HCT116 (cell line): ENCODE measurements around the gene DGCR6. TPM values are rescaled to one million over a fixed set of nuclear protein-coding genes. Genes with fewer than 3 reads are reported as not detected.
"Not testable (repeated sequence)": the region's sequence is repeated elsewhere in the genome, so short reads cannot be mapped to it uniquely, and the experiment has no call there.

ENCODE experiments used
- ATAC-seq: fragments of 200-7000 bp; cut with Tn5 transposase; 2 replicates; pipeline ENCODE4 v1.9.1; 2020; ENCODE audit warnings: mild to moderate bottlenecking, moderate library complexity
- BruUV-seq: library from RNA; stranded (reverse); fragments of 400-500 nt; replicated peaks from 2 replicates; lab custom pipeline; 2021; lab: Mats Ljungman, UMichigan
- CTCF ChIA-PET: fragments of 300-600 bp; sonication (Branson Sonifier 250); formaldehyde crosslinking; loops from one replicate; lab custom pipeline; 2021; ENCODE audit warnings: antibody characterized with exemption; lab: Charles Lee
- POLR2A ChIA-PET: fragments of 300-600, 350-600 bp; sonication (Branson Sonifier 250); formaldehyde crosslinking; loops from one replicate; lab custom pipeline; 2021; ENCODE audit warnings: antibody characterized with exemption; lab: Charles Lee
- RAD21 ChIA-PET, 2 experiments: fragments of 300-600 bp; sonication (Branson Sonifier 250); formaldehyde crosslinking; loops; one replicate each; lab custom pipeline; 2023; ENCODE audit warnings: low total read pairs in 2 of 2; ENCODE audit not compliant: uncharacterized antibody in 2 of 2, unreplicated experiment in 2 of 2, low non-redundant PET in 1 of 2; lab: Charles Lee
- DNase-seq: peaks from one replicate; pipeline ENCODE4 v3.0.0-alpha.2; 2010; ENCODE audit warnings: low read depth, low spot score
- H2AFZ ChIP-seq: fragments of 200-600 bp; shearing (Covaris generic), sonication (generic); 2 replicates; pipeline ENCODE4 v1.6.1; 2017; ENCODE audit warnings: low read depth, mixed run types, mixed read lengths, antibody characterized with exemption, low read length; ENCODE audit not compliant: poor library complexity, severe bottlenecking
- H3K27ac ChIP-seq: 2 replicates; pipeline ENCODE4 v1.5.1; 2012; ENCODE audit warnings: low read depth, low read length
- H3K27me3 ChIP-seq: fragments of 200-600 bp; sonication (generic); 2 replicates; pipeline ENCODE4 v1.6.1; 2016; ENCODE audit warnings: mixed run types, low read length, mixed read lengths; ENCODE audit not compliant: insufficient read depth
- H3K36me3 ChIP-seq, 2 experiments: fragments of 200-500 bp in 1 of 2; fragments of 200-600 bp in 1 of 2; sonication (Bioruptor generic) in 1 of 2; sonication (generic) in 1 of 2; 2 replicates each; pipeline versions ENCODE4 v1.5.1 to v1.6.1; 2014 to 2016; ENCODE audit warnings: low read length in 2 of 2, inconsistent platforms in 1 of 2, mixed read lengths in 1 of 2, mixed run types in 1 of 2; ENCODE audit not compliant: insufficient read depth in 2 of 2, control insufficient read depth in 1 of 2
- H3K4me1 ChIP-seq, 2 experiments: fragments of 200-600 bp in 1 of 2; sonication (generic) in 1 of 2; 2 replicates each; pipeline versions ENCODE4 v1.5.1 to v1.6.1; 2012 to 2017; ENCODE audit warnings: low read length in 2 of 2, inconsistent platforms in 1 of 2, mild to moderate bottlenecking in 1 of 2, mixed read lengths in 1 of 2, mixed run types in 1 of 2, moderate library complexity in 1 of 2; ENCODE audit not compliant: insufficient read depth in 2 of 2, control insufficient read depth in 1 of 2
- H3K4me2 ChIP-seq: fragments of 200-600 bp; sonication (generic); 2 replicates; pipeline ENCODE4 v1.6.1; 2017; ENCODE audit warnings: mixed run types, low read length, mixed read lengths
- H3K4me3 ChIP-seq, 2 experiments: fragments of 200-600 bp in 1 of 2; sonication (generic) in 1 of 2; replicated peaks in 1 of 2; 2 replicates each; pipeline ENCODE4 v1.5.1; 2011 to 2016; ENCODE audit warnings: low read length in 2 of 2, control low read depth in 1 of 2, low read depth in 1 of 2, mild to moderate bottlenecking in 1 of 2, mixed read lengths in 1 of 2, mixed run types in 1 of 2
- H3K79me2 ChIP-seq: fragments of 200-600 bp; sonication (generic); 2 replicates; pipeline ENCODE4 v1.6.1; 2017; ENCODE audit warnings: mild to moderate bottlenecking, mixed run types, low read length, moderate library complexity, mixed read lengths; ENCODE audit not compliant: insufficient read depth
- H3K9ac ChIP-seq: fragments of 200-600 bp; sonication (generic); 2 replicates; pipeline ENCODE4 v1.6.1; 2016; ENCODE audit warnings: low read length, mixed read lengths
- H3K9me2 ChIP-seq: fragments of 200-600 bp; sonication (generic), shearing (Covaris generic); 2 replicates; pipeline ENCODE4 v1.6.1; 2017; ENCODE audit warnings: mixed run types, mild to moderate bottlenecking, moderate library complexity; ENCODE audit not compliant: insufficient read depth
- H3K9me3 ChIP-seq, 2 experiments: fragments of 200-500 bp in 1 of 2; fragments of 200-600 bp in 1 of 2; sonication (Bioruptor generic) in 1 of 2; sonication (generic) in 1 of 2; 2 replicates each; pipeline ENCODE4 v1.6.1; 2014 to 2017; ENCODE audit warnings: low read length in 2 of 2, mixed read lengths in 2 of 2, inconsistent platforms in 1 of 2, low read depth in 1 of 2, mild to moderate bottlenecking in 1 of 2, mixed run types in 1 of 2, moderate library complexity in 1 of 2; ENCODE audit not compliant: control insufficient read depth in 1 of 2, insufficient read depth in 1 of 2
- H4K20me1 ChIP-seq: fragments of 200-600 bp; sonication (generic), shearing (Covaris generic); 2 replicates; pipeline ENCODE4 v1.6.1; 2017; ENCODE audit warnings: mixed run types, mild to moderate bottlenecking, moderate library complexity; ENCODE audit not compliant: insufficient read depth
- ATF3 ChIP-seq: IDR thresholded peaks from 2 replicates; pipeline ENCODE4 v1.6.1; 2012
- CBX3 ChIP-seq: IDR thresholded peaks from 2 replicates; pipeline ENCODE4 v1.6.1; 2012; ENCODE audit warnings: low read depth
- CEBPB ChIP-seq: IDR thresholded peaks from 2 replicates; pipeline ENCODE4 v1.6.1; 2012; ENCODE audit warnings: low read depth
- CTCF ChIP-seq, 3 experiments: fragments of 200-600 bp in 1 of 3; sonication (generic) in 1 of 3; IDR thresholded peaks in 2 of 3; conservative IDR thresholded peaks in 1 of 3; 2 replicates each; pipeline ENCODE4 v1.5.1; 2012 to 2017; ENCODE audit warnings: low read depth in 2 of 3, low read length in 2 of 3, antibody characterized with exemption in 1 of 3, borderline replicate concordance in 1 of 3, control low read depth in 1 of 3, mild to moderate bottlenecking in 1 of 3, mixed read lengths in 1 of 3, mixed run types in 1 of 3, moderate library complexity in 1 of 3; ENCODE audit not compliant: insufficient read depth in 1 of 3
- EGR1 ChIP-seq: IDR thresholded peaks from 2 replicates; pipeline ENCODE4 v1.6.1; 2012; ENCODE audit warnings: low read depth
- ELF1 ChIP-seq: IDR thresholded peaks from 2 replicates; pipeline ENCODE4 v1.6.1; 2012; ENCODE audit warnings: low read depth, borderline replicate concordance
- EZH2 ChIP-seq: fragments of 200-600 bp; sonication (generic); IDR thresholded peaks from 2 replicates; pipeline ENCODE4 v1.6.1; 2017; ENCODE audit warnings: antibody characterized with exemption, mixed run types
- EZH2phosphoT487 ChIP-seq: fragments of 200-600 bp; IDR thresholded peaks from 2 replicates; pipeline ENCODE4 v1.6.1; 2018; ENCODE audit warnings: antibody characterized with exemption, borderline replicate concordance
- JUND ChIP-seq: IDR thresholded peaks from 2 replicates; pipeline ENCODE4 v1.6.1; 2012
- MAX ChIP-seq: IDR thresholded peaks from 2 replicates; pipeline ENCODE4 v1.6.1; 2012
- POLR2A ChIP-seq: IDR thresholded peaks from 2 replicates; pipeline ENCODE4 v1.7.0; 2011; ENCODE audit warnings: borderline replicate concordance; ENCODE audit not compliant: insufficient read depth, insufficient read length; ENCODE audit errors: extremely low read depth
- POLR2AphosphoS5 ChIP-seq: IDR thresholded peaks from 2 replicates; pipeline ENCODE4 v1.6.1; 2011; ENCODE audit warnings: mild to moderate bottlenecking, low read depth, low read length, moderate library complexity
- RAD21 ChIP-seq: IDR thresholded peaks from 2 replicates; pipeline ENCODE4 v1.6.1; 2012; ENCODE audit warnings: low read depth, mild to moderate bottlenecking
- REST ChIP-seq: IDR thresholded peaks from 2 replicates; pipeline ENCODE4 v1.6.1; 2012; ENCODE audit warnings: low read depth
- SIN3A ChIP-seq: IDR thresholded peaks from 2 replicates; pipeline ENCODE4 v1.6.1; 2012; ENCODE audit warnings: low read depth
- SP1 ChIP-seq: IDR thresholded peaks from 2 replicates; pipeline ENCODE4 v1.6.1; 2012; ENCODE audit warnings: low read depth
- SRF ChIP-seq: IDR thresholded peaks from 2 replicates; pipeline ENCODE4 v1.6.1; 2012; ENCODE audit warnings: low read depth
- TCF7L2 ChIP-seq: IDR thresholded peaks from 2 replicates; pipeline ENCODE4 v1.7.0; 2011; ENCODE audit warnings: borderline replicate concordance, inconsistent platforms; ENCODE audit not compliant: insufficient read depth, insufficient read length; ENCODE audit errors: extremely low read depth
- ZNF274 ChIP-seq: fragments of 200-500 bp; sonication (Bioruptor generic); IDR thresholded peaks from 2 replicates; pipeline ENCODE4 v1.6.1; 2014; ENCODE audit warnings: mild to moderate bottlenecking, low read depth, low read length, inconsistent platforms
- intact Hi-C: fragments of 100-400 bp; cut with micrococcal nuclease; formaldehyde crosslinking; loops from 2 replicates; pipeline ENCODE4 v1.10.0; 2022
- total RNA-seq: library from RNA; stranded (reverse); gene quantifications from one replicate; pipeline ENCODE4 v1.2.1, GENCODE V29; 2021; ENCODE audit not compliant: unreplicated experiment

Gene DGCR6
- total RNA-seq, 1 experiment from 2014 or later: 4.6 TPM

- no peaks in the 10 kb centered on the region for H3K79me2 ChIP-seq
- no TSS peak for BruUV-seq
- no peak overlapping the region for H3K4me2 ChIP-seq
- POLR2A ChIA-PET: no interaction called here
- CTCF ChIA-PET: no interaction called here
- intact Hi-C loops: no loop called here
- H3K4me3 ChIP-seq: no peak overlapping the region
- no peaks in the 10 kb centered on the region for H3K36me3 ChIP-seq
- H3K27me3 ChIP-seq: no peaks in the 10 kb centered on the region
- no peaks in the 10 kb centered on the region for H3K9me2 ChIP-seq
- no peaks in the 10 kb centered on the region for H3K9me3 ChIP-seq
- no peak overlapping the region for H3K9ac ChIP-seq
- TF ChIP-seq EZH2phosphoT487: no peak
- no peak for TF ChIP-seq ELF1
- no peak for TF ChIP-seq REST
- TF ChIP-seq POLR2AphosphoS5: no peak
- TF ChIP-seq JUND: no peak
- no peak for TF ChIP-seq EZH2
- TF ChIP-seq CBX3: no peak
- TF ChIP-seq EGR1: no peak
- no peak for TF ChIP-seq POLR2A
- TF ChIP-seq MAX: no peak
- TF ChIP-seq RAD21: no peak
- no peak for TF ChIP-seq SIN3A
- TF ChIP-seq ZNF274: no peak
- TF ChIP-seq CTCF (IDR thresholded peaks at IDR 0.05 in 2 of 3, conservative IDR thresholded peaks at IDR 0.05 in 1 of 3; ENCODE audit: borderline replicate concordance in 1 of 3, insufficient read depth in 1 of 3, low read depth in 2 of 3, low read length in 2 of 3): no peak
- no peak for TF ChIP-seq ATF3
- no peak for TF ChIP-seq TCF7L2
- TF ChIP-seq SP1: no peak
- no peak for TF ChIP-seq SRF
- no peak for TF ChIP-seq CEBPB
- no peaks in the 10 kb centered on the region for H4K20me1 ChIP-seq
- H3K4me1 ChIP-seq: no peaks in the 10 kb centered on the region
- ATAC-seq (no peak), DNase-seq (no peak)
- RAD21 ChIA-PET: no interaction called here
- no peak overlapping the region for H3K27ac ChIP-seq
- H2AFZ ChIP-seq: no peak overlapping the region
Observed at GRCh38 chr22:18955696-18956095, 49.6 kb downstream of the DGCR6 start.

- H3K79me2 ChIP-seq, H3K9me3 ChIP-seq, H4K20me1 ChIP-seq, H3K4me2 ChIP-seq, BruUV-seq, H3K4me1 ChIP-seq, H3K27ac ChIP-seq, H3K4me3 ChIP-seq, POLR2A ChIA-PET, RAD21 ChIA-PET, H3K36me3 ChIP-seq, H3K9me2 ChIP-seq, intact Hi-C loops, H2AFZ ChIP-seq, H3K9ac ChIP-seq, DNase-seq, ATAC-seq, H3K27me3 ChIP-seq, CTCF ChIA-PET: not testable (repeated sequence)
Observed at GRCh38 chr22:18956121-18956895, 50.2 kb downstream of the DGCR6 start.
